ENCODE results near the gene ABL2. TPM values are rescaled to one million over a fixed set of nuclear protein-coding genes. Genes with fewer than 3 reads are reported as not detected.

Gene ABL2
- total RNA-seq, 3 donors from 2014 or later (not counting 1 experiment from before 2014, with no cell fraction given), result 11.1 to 16.3 (median 12.9) TPM

GRCh38 chr1:179129702-179130473, 99.6 kb downstream of the ABL2 start:
- ATAC-seq (peak; percentile 93 to 97 (median 97)), DNase-seq (peak; percentile 19 to 78)
- H3K4me3 ChIP-seq (ENCODE audit: low read length), result peak overlapping the region; percentile 32
- Mint-ChIP-seq H3K9me3 (peaks cover 0 to 2% of the 10 kb centered on the region in 2 donors), H3K27me3 (ENCODE audit: low read depth in 2 of 2) (no peaks in the 10 kb centered on the region), H3K27ac (peak overlapping the region; percentile 76 to 91), H3K36me3 (no peaks in the 10 kb centered on the region), H3K4me1 (peaks cover 6 to 13% of the 10 kb centered on the region in 2 donors), H3K4me3 (peak overlapping the region; percentile 72)
- WGBS (ENCODE audit: insufficient coverage), result 69% methylated on average over 10 of the region's 10 CpGs
- no peaks in the 10 kb centered on the region for H3K9me3 ChIP-seq (ENCODE audit: control insufficient read depth, insufficient read depth, low read length)
- H3K27me3 ChIP-seq (ENCODE audit: control insufficient read depth, insufficient read depth, low read length), result no peaks in the 10 kb centered on the region
- no peak for TF ChIP-seq CTCF (IDR thresholded peaks at IDR 0.05)
- peaks cover 11% of the 10 kb centered on the region for H3K4me1 ChIP-seq (ENCODE audit: control insufficient read depth, insufficient read depth, low read length)
- H3K36me3 ChIP-seq (ENCODE audit: control insufficient read depth, insufficient read depth, low read length), result no peaks in the 10 kb centered on the region
- intact Hi-C loops (cut with micrococcal nuclease), result loop anchor here (1.0 to 5.0 kb wide), 2 partner anchors 162 to 236 kb away; partner anchors contain the start of gene SOAT1
- peak overlapping the region; percentile 77 for H3K27ac ChIP-seq (ENCODE audit: low read length)

GRCh38 chr1:179128520-179128919, 101.0 kb downstream of the ABL2 start:
- Histone ChIP-seq H3K27ac (ENCODE audit: low read length) (no peak overlapping the region), H3K27me3 (ENCODE audit: control insufficient read depth, insufficient read depth, low read length) (no peaks in the 10 kb centered on the region), H3K36me3 (ENCODE audit: control insufficient read depth, insufficient read depth, low read length) (no peaks in the 10 kb centered on the region), H3K9me3 (ENCODE audit: control insufficient read depth, insufficient read depth, low read length) (no peaks in the 10 kb centered on the region), H3K4me3 (ENCODE audit: low read length) (no peak overlapping the region), H3K4me1 (ENCODE audit: control insufficient read depth, insufficient read depth, low read length) (peaks cover 11% of the 10 kb centered on the region)
- no peak for DNase-seq
- no peaks in the 10 kb centered on the region for H3K36me3 Mint-ChIP-seq
- H3K4me3 Mint-ChIP-seq, result no peak overlapping the region
- no peaks in the 10 kb centered on the region for H3K27me3 Mint-ChIP-seq (ENCODE audit: low read depth in 2 of 2)
- intact Hi-C loops (cut with micrococcal nuclease), result loop anchor here (5.0 kb wide), 1 partner anchor 164 kb away; the partner anchor contains the start of gene SOAT1
- no peak for ATAC-seq
- WGBS (ENCODE audit: insufficient coverage), result 98% methylated on average over 4 of the region's 4 CpGs
- TF ChIP-seq CTCF (IDR thresholded peaks at IDR 0.05), result no peak
- peak overlapping the region in 1 of 2 donors; percentile 76 for H3K27ac Mint-ChIP-seq
- H3K4me1 Mint-ChIP-seq, result peaks cover 6 to 13% of the 10 kb centered on the region in 2 donors
- peaks cover 0 to 2% of the 10 kb centered on the region in 2 donors for H3K9me3 Mint-ChIP-seq

- H3K4me3 ChIP-seq (ENCODE audit: low read length), result no peak overlapping the region
- no peaks in the 10 kb centered on the region for H3K27me3 Mint-ChIP-seq (ENCODE audit: low read depth in 2 of 2)
- H3K9me3 ChIP-seq (ENCODE audit: control insufficient read depth, insufficient read depth, low read length), result no peaks in the 10 kb centered on the region
- intact Hi-C loops (cut with micrococcal nuclease), result loop anchor here (5.0 kb wide), 1 partner anchor 165 kb away; the partner anchor contains the start of gene SOAT1
- peaks cover 6 to 13% of the 10 kb centered on the region in 2 donors for H3K4me1 Mint-ChIP-seq
- H3K36me3 ChIP-seq (ENCODE audit: control insufficient read depth, insufficient read depth, low read length), result no peaks in the 10 kb centered on the region
- no peak for TF ChIP-seq CTCF (IDR thresholded peaks at IDR 0.05)
- no peak for DNase-seq
- H3K4me1 ChIP-seq (ENCODE audit: control insufficient read depth, insufficient read depth, low read length), result peaks cover 11% of the 10 kb centered on the region
- H3K36me3 Mint-ChIP-seq, result no peaks in the 10 kb centered on the region
- H3K27ac Mint-ChIP-seq, result peak overlapping the region in 1 of 2 donors; percentile 18
- H3K9me3 Mint-ChIP-seq, result peaks cover 0 to 2% of the 10 kb centered on the region in 2 donors
- ATAC-seq, result no peak
- no peak overlapping the region for H3K4me3 Mint-ChIP-seq
- no peak overlapping the region for H3K27ac ChIP-seq (ENCODE audit: low read length)
- 100% methylated on average over 3 of the region's 5 CpGs for WGBS (ENCODE audit: insufficient coverage)
- H3K27me3 ChIP-seq (ENCODE audit: control insufficient read depth, insufficient read depth, low read length), result no peaks in the 10 kb centered on the region
Measured at GRCh38 chr1:179127163-179127895, 102.1 kb downstream of the ABL2 start.

Measured in natural killer cell (primary cell).